Fibroblast of lung (primary cell): ENCODE results near the gene C6orf47. TPM values are rescaled to one million over a fixed set of nuclear protein-coding genes. Genes with fewer than 3 reads are reported as not detected.

ENCODE experiments used
- DNase-seq, 2 donors: peaks; one replicate each; pipeline versions ENCODE4 v3.0.0 to v3.0.0-alpha.2; 2010; ENCODE audit warnings: low read depth in 2 of 2
- H2AFZ ChIP-seq: 2 replicates; pipeline ENCODE4 v1.5.1; 2012; ENCODE audit warnings: low read length, control low read depth, inconsistent platforms
- H3K27ac ChIP-seq: 2 replicates; pipeline ENCODE4 v1.5.1; 2011; ENCODE audit warnings: low read length, control low read depth; ENCODE audit not compliant: insufficient read depth
- H3K27me3 ChIP-seq: 2 replicates; pipeline ENCODE4 v1.5.1; 2011; ENCODE audit warnings: mild to moderate bottlenecking, low read length; ENCODE audit not compliant: control insufficient read depth, insufficient read depth
- H3K36me3 ChIP-seq: 2 replicates; pipeline ENCODE4 v1.5.1; 2011; ENCODE audit warnings: low read length; ENCODE audit not compliant: control insufficient read depth, insufficient read depth
- H3K4me1 ChIP-seq: 2 replicates; pipeline ENCODE4 v1.5.1; 2011; ENCODE audit warnings: low read length; ENCODE audit not compliant: control insufficient read depth, insufficient read depth; ENCODE audit errors: extremely low read depth
- H3K4me2 ChIP-seq: 2 replicates; pipeline ENCODE4 v1.5.1; 2011; ENCODE audit warnings: low read length, control low read depth; ENCODE audit not compliant: insufficient read depth; ENCODE audit errors: extremely low read depth
- H3K4me3 ChIP-seq, 4 experiments: fragments of 200-600 bp in 1 of 4; sonication (generic) in 1 of 4; replicated peaks in 1 of 4; 2 replicates each; pipeline ENCODE4 v1.5.1; 2011 to 2016; ENCODE audit warnings: low read length in 4 of 4, low read depth in 3 of 4, mild to moderate bottlenecking in 3 of 4, control low read depth in 2 of 4, inconsistent platforms in 1 of 4, mixed read lengths in 1 of 4; ENCODE audit not compliant: insufficient read depth in 1 of 4; ENCODE audit errors: control extremely low read depth in 1 of 4
- H3K79me2 ChIP-seq: 2 replicates; pipeline ENCODE4 v1.5.1; 2012; ENCODE audit warnings: mild to moderate bottlenecking, low read length, inconsistent platforms; ENCODE audit not compliant: control insufficient read depth, insufficient read depth
- H3K9ac ChIP-seq: 2 replicates; pipeline ENCODE4 v1.5.1; 2011; ENCODE audit warnings: mild to moderate bottlenecking, low read length, control low read depth; ENCODE audit not compliant: insufficient read depth
- H3K9me3 ChIP-seq: 2 replicates; pipeline ENCODE4 v1.5.1; 2012; ENCODE audit warnings: low read depth, low read length; ENCODE audit not compliant: control insufficient read depth, insufficient read depth
- H4K20me1 ChIP-seq: 2 replicates; pipeline ENCODE4 v1.5.1; 2011; ENCODE audit warnings: low read length; ENCODE audit not compliant: control insufficient read depth, insufficient read depth; ENCODE audit errors: extremely low read depth
- CTCF ChIP-seq, 2 donors: IDR thresholded peaks in 1 of 2; conservative IDR thresholded peaks in 1 of 2; 1 replicate in 1 of 2; 2 replicates in 1 of 2; pipeline ENCODE4 v1.5.1; 2011 to 2012; ENCODE audit warnings: low read length in 2 of 2, control low read depth in 1 of 2, inconsistent platforms in 1 of 2, low read depth in 1 of 2, mild to moderate bottlenecking in 1 of 2
- EZH2 ChIP-seq: IDR thresholded peaks from 2 replicates; pipeline ENCODE4 v1.5.1; 2012; ENCODE audit warnings: low read length, control low read depth, mild to moderate bottlenecking; ENCODE audit errors: missing control alignments
- polyA plus RNA-seq, 2 donors: library from polyadenylated mRNA; depleted of rRNA in 1 of 2; stranded (reverse) in 1 of 2; unstranded in 1 of 2; fragments of >200 nt; gene quantifications; 2 replicates each; pipeline ENCODE4 v1.2.1, GENCODE V29; 2011 to 2012; ENCODE audit warnings: missing spikeins in 1 of 2
- total RNA-seq: library from RNA; depleted of rRNA; stranded (reverse); fragments of >200 nt; gene quantifications from 2 replicates; pipeline ENCODE4 v1.2.1, GENCODE V29; 2014

Gene C6orf47
- total and polyA plus RNA-seq, 2 donors (not counting 1 experiment from before 2014, with no cell fraction given): 7.9 to 20.6 TPM

- no peak for DNase-seq
- Histone ChIP-seq H3K4me3 (no peak overlapping the region), H4K20me1 (no peaks in the 10 kb centered on the region), H3K4me1 (no peaks in the 10 kb centered on the region), H3K27ac (no peak overlapping the region), H3K9me3 (no peaks in the 10 kb centered on the region), H3K4me2 (no peak overlapping the region), H3K79me2 (no peaks in the 10 kb centered on the region), H2AFZ (no peak overlapping the region), H3K9ac (no peak overlapping the region), H3K27me3 (peaks cover 3% of the 10 kb centered on the region), H3K36me3 (no peaks in the 10 kb centered on the region)
- TF ChIP-seq EZH2: no peak
- no peak for TF ChIP-seq CTCF (conservative IDR thresholded peaks at IDR 0.05 in 1 of 2, IDR thresholded peaks at IDR 0.05 in 1 of 2; ENCODE audit: low read depth in 1 of 2, low read length in 2 of 2)
These were observed 49.6 kb downstream of the C6orf47 start for GRCh38 chr6:31610968-31611367.

- no peak overlapping the region for H3K4me2 ChIP-seq
- H3K9me3 ChIP-seq: no peaks in the 10 kb centered on the region
- no peak overlapping the region for H3K27ac ChIP-seq
- no peak overlapping the region for H3K4me3 ChIP-seq
- TF ChIP-seq CTCF (conservative IDR thresholded peaks at IDR 0.05 in 1 of 2, IDR thresholded peaks at IDR 0.05 in 1 of 2; ENCODE audit: low read depth in 1 of 2, low read length in 2 of 2): no peak
- no peak for TF ChIP-seq EZH2
- H3K4me1 ChIP-seq: no peaks in the 10 kb centered on the region
- H3K36me3 ChIP-seq: no peaks in the 10 kb centered on the region
- H3K27me3 ChIP-seq: peaks cover 3% of the 10 kb centered on the region
- no peak overlapping the region for H3K9ac ChIP-seq
- H3K79me2 ChIP-seq: no peaks in the 10 kb centered on the region
- no peaks in the 10 kb centered on the region for H4K20me1 ChIP-seq
- no peak overlapping the region for H2AFZ ChIP-seq
- DNase-seq: no peak
These were observed 50.8 kb downstream of the C6orf47 start for GRCh38 chr6:31609519-31610406.

Other genes with a start within 250 kb of the C6orf47 start
Only the 30 nearest of the 37 such genes appear.
- gene MCCD1, start 131.8 kb downstream of the C6orf47 start, total RNA-seq: not detected in 2 replicates
- gene MCCD1, start 131.8 kb downstream of the C6orf47 start, polyA plus RNA-seq: not detected in 2 replicates
- 192 and 370 TPM in 2 replicates for gene DDX39B, start 118.8 kb downstream of the C6orf47 start, total RNA-seq
- 323 and 410 TPM in 2 replicates for gene DDX39B, start 118.8 kb downstream of the C6orf47 start, polyA plus RNA-seq
- gene ATP6V1G2, start 114.2 kb downstream of the C6orf47 start, total RNA-seq: 4.1 and 11.2 TPM in 2 replicates
- gene ATP6V1G2, start 114.2 kb downstream of the C6orf47 start, polyA plus RNA-seq: 9.1 and 16.0 TPM in 2 replicates
- gene NFKBIL1, start 113.2 kb downstream of the C6orf47 start, total RNA-seq: 44.3 and 47.5 TPM in 2 replicates
- 3.7 and 5.1 TPM in 2 replicates for gene NFKBIL1, start 113.2 kb downstream of the C6orf47 start, polyA plus RNA-seq
- not detected in 2 replicates for gene LTA, start 88.5 kb downstream of the C6orf47 start, total RNA-seq
- not detected in 2 replicates for gene LTA, start 88.5 kb downstream of the C6orf47 start, polyA plus RNA-seq
- gene TNF, start 85.2 kb downstream of the C6orf47 start, total RNA-seq: not detected in 2 replicates
- gene TNF, start 85.2 kb downstream of the C6orf47 start, polyA plus RNA-seq: not detected in 2 replicates
- not detected in 2 replicates for gene LTB, start 78.4 kb downstream of the C6orf47 start, total RNA-seq
- gene LTB, start 78.4 kb downstream of the C6orf47 start, polyA plus RNA-seq: not detected in 2 replicates
- gene LST1, start 74.5 kb downstream of the C6orf47 start, total RNA-seq: not detected in 2 replicates
- not detected in 2 replicates for gene LST1, start 74.5 kb downstream of the C6orf47 start, polyA plus RNA-seq
- gene NCR3, start 67.8 kb downstream of the C6orf47 start, total RNA-seq: not detected in 2 replicates
- not detected in 2 replicates for gene NCR3, start 67.8 kb downstream of the C6orf47 start, polyA plus RNA-seq
- not detected in 2 replicates for gene AIF1, start 45.5 kb downstream of the C6orf47 start, total RNA-seq
- gene AIF1, start 45.5 kb downstream of the C6orf47 start, polyA plus RNA-seq: not detected in 2 replicates
- gene PRRC2A, start 40.1 kb downstream of the C6orf47 start, total RNA-seq: 22.9 and 46.6 TPM in 2 replicates
- 26.9 and 50.7 TPM in 2 replicates for gene PRRC2A, start 40.1 kb downstream of the C6orf47 start, polyA plus RNA-seq
- gene BAG6, start 8.1 kb downstream of the C6orf47 start, total RNA-seq: 90.9 and 124 TPM in 2 replicates
- gene BAG6, start 8.1 kb downstream of the C6orf47 start, polyA plus RNA-seq: 75.3 and 111 TPM in 2 replicates
- 0.99 and 1.0 TPM in 2 replicates for gene APOM, start 4.9 kb downstream of the C6orf47 start, total RNA-seq
- gene APOM, start 4.9 kb downstream of the C6orf47 start, polyA plus RNA-seq: 3.9 and 5.4 TPM in 2 replicates
- 15.0 and 17.2 TPM in 2 replicates for gene GPANK1, start 4.2 kb upstream of the C6orf47 start, total RNA-seq
- gene GPANK1, start 4.2 kb upstream of the C6orf47 start, polyA plus RNA-seq: 12.7 and 13.1 TPM in 2 replicates
- 67.2 and 70.9 TPM in 2 replicates for gene CSNK2B, start 5.3 kb upstream of the C6orf47 start, total RNA-seq
- 84.9 and 124 TPM in 2 replicates for gene CSNK2B, start 5.3 kb upstream of the C6orf47 start, polyA plus RNA-seq
- gene LY6G5B, start 9.2 kb upstream of the C6orf47 start, total RNA-seq: 1.3 and 2.0 TPM in 2 replicates
- gene LY6G5B, start 9.2 kb upstream of the C6orf47 start, polyA plus RNA-seq: 2.8 and 2.9 TPM in 2 replicates
- 0.51 and 0.83 TPM in 2 replicates for gene LY6G5C, start 20.3 kb upstream of the C6orf47 start, total RNA-seq
- gene LY6G5C, start 20.3 kb upstream of the C6orf47 start, polyA plus RNA-seq: 2.0 and 2.9 TPM in 2 replicates
- 62.1 and 72.0 TPM in 2 replicates for gene ABHD16A, start 42.5 kb upstream of the C6orf47 start, total RNA-seq
- gene ABHD16A, start 42.5 kb upstream of the C6orf47 start, polyA plus RNA-seq: 24.2 and 25.1 TPM in 2 replicates
- not detected in 2 replicates for gene LY6G6F, start 46.1 kb upstream of the C6orf47 start, total RNA-seq
- gene LY6G6F, start 46.1 kb upstream of the C6orf47 start, polyA plus RNA-seq: not detected in 2 replicates
- gene LY6G6D, start 54.6 kb upstream of the C6orf47 start, total RNA-seq: not detected in 2 replicates
- not detected in 2 replicates for gene LY6G6D, start 54.6 kb upstream of the C6orf47 start, polyA plus RNA-seq
- not detected in 2 replicates for gene LY6G6C, start 61.0 kb upstream of the C6orf47 start, total RNA-seq
- gene LY6G6C, start 61.0 kb upstream of the C6orf47 start, polyA plus RNA-seq: not detected in 2 replicates
- not detected in 2 replicates for gene MPIG6B, start 62.6 kb upstream of the C6orf47 start, total RNA-seq
- gene MPIG6B, start 62.6 kb upstream of the C6orf47 start, polyA plus RNA-seq: not detected in 2 replicates
- gene DDAH2, start 68.5 kb upstream of the C6orf47 start, total RNA-seq: 97.3 and 119 TPM in 2 replicates
- 42.5 and 43.4 TPM in 2 replicates for gene DDAH2, start 68.5 kb upstream of the C6orf47 start, polyA plus RNA-seq
- gene CLIC1, start 75.8 kb upstream of the C6orf47 start, total RNA-seq: 439 and 615 TPM in 2 replicates
- gene CLIC1, start 75.8 kb upstream of the C6orf47 start, polyA plus RNA-seq: 639 and 788 TPM in 2 replicates
- 2.3 and 4.3 TPM in 2 replicates for gene MSH5, start 79.2 kb upstream of the C6orf47 start, total RNA-seq
- 6.0 and 11.1 TPM in 2 replicates for gene MSH5, start 79.2 kb upstream of the C6orf47 start, polyA plus RNA-seq
- 0.26 and 0.50 TPM in 2 replicates for gene SAPCD1, start 101.9 kb upstream of the C6orf47 start, total RNA-seq
- gene SAPCD1, start 101.9 kb upstream of the C6orf47 start, polyA plus RNA-seq: 1.3 and 1.4 TPM in 2 replicates
- gene VWA7, start 116.5 kb upstream of the C6orf47 start, total RNA-seq: under 0.01 and 0.66 TPM in 2 replicates
- 0.16 and 0.60 TPM in 2 replicates for gene VWA7, start 116.5 kb upstream of the C6orf47 start, polyA plus RNA-seq
- 29.8 and 53.5 TPM in 2 replicates for gene VARS1, start 135.0 kb upstream of the C6orf47 start, total RNA-seq
- 16.0 and 31.0 TPM in 2 replicates for gene VARS1, start 135.0 kb upstream of the C6orf47 start, polyA plus RNA-seq
- gene LSM2, start 146.2 kb upstream of the C6orf47 start, total RNA-seq: 23.1 and 24.3 TPM in 2 replicates
- gene LSM2, start 146.2 kb upstream of the C6orf47 start, polyA plus RNA-seq: 34.7 and 68.1 TPM in 2 replicates
- 2.1 and 3.1 TPM in 2 replicates for gene HSPA1L, start 154.5 kb upstream of the C6orf47 start, total RNA-seq
- gene HSPA1L, start 154.5 kb upstream of the C6orf47 start, polyA plus RNA-seq: 0.74 and 0.75 TPM in 2 replicates